HepG2 (cell line): ENCODE data around the gene MAN1A2. TPM values are rescaled to one million over a fixed set of nuclear protein-coding genes. Genes with fewer than 3 reads are reported as not detected.

ENCODE experiments used
- ATAC-seq: fragments of 200-7000 bp; cut with Tn5 transposase; 3 replicates; pipeline ENCODE4 v1.9.1; 2020; ENCODE audit warnings: mild to moderate bottlenecking, moderate library complexity
- BruUV-seq: library from RNA; stranded (reverse); fragments of 400-500 nt; replicated peaks from 2 replicates; lab custom pipeline; 2021; lab: Mats Ljungman, UMichigan
- CTCF ChIA-PET: fragments of 300-600 bp; formaldehyde crosslinking; extraction: SDS; loops from one replicate; lab custom pipeline; 2021; ENCODE audit warnings: low total read pairs, inconsistent platforms, low intra/inter-chr PET ratio; lab: Yijun Ruan, JAX
- POLR2A ChIA-PET: fragments of 350-600 bp; sonication (Branson Sonifier 250); formaldehyde crosslinking; loops from one replicate; lab custom pipeline; 2020; ENCODE audit warnings: antibody characterized with exemption, inconsistent platforms; lab: Yijun Ruan, JAX
- DNase-seq: peaks from one replicate; pipeline ENCODE4 v3.0.0-alpha.2; 2015; ENCODE audit warnings: low spot score
- FAIRE-seq: peaks from 3 replicates; lab custom pipeline; 2011; peaks lifted over from hg19 to GRCh38; lab: Jason Lieb, UNC
- H2AFZ ChIP-seq: one replicate; pipeline ENCODE4 v1.6.1; 2011; ENCODE audit warnings: low read length, inconsistent platforms
- H3K27ac ChIP-seq: fragments of 300-600 bp; 3 replicates; pipeline ENCODE4 v1.8.0; 2011; ENCODE audit warnings: mixed run types, mild to moderate bottlenecking, mixed read lengths, low read length, inconsistent platforms; ENCODE audit not compliant: insufficient read depth; ENCODE audit errors: extremely low read length
- H3K27me3 ChIP-seq, 2 experiments: fragments of 200-600 bp in 1 of 2; 2 replicates in 1 of 2; 3 replicates in 1 of 2; pipeline versions ENCODE4 v1.6.0 to v1.8.0; 2011; ENCODE audit warnings: low read length in 2 of 2, mild to moderate bottlenecking in 2 of 2, moderate library complexity in 2 of 2, inconsistent platforms in 1 of 2; ENCODE audit not compliant: insufficient read depth in 2 of 2, control insufficient read depth in 1 of 2
- H3K36me3 ChIP-seq, 2 experiments: fragments of 200-600 bp in 1 of 2; replicated peaks in 1 of 2; 2 replicates in 1 of 2; 3 replicates in 1 of 2; pipeline versions ENCODE4 v1.5.1 to v1.8.0; 2011; ENCODE audit warnings: low read length in 2 of 2, inconsistent platforms in 1 of 2; ENCODE audit not compliant: insufficient read depth in 2 of 2, control insufficient read depth in 1 of 2
- H3K4me1 ChIP-seq: 2 replicates; pipeline ENCODE4 v1.5.1; 2012; ENCODE audit warnings: low read length, inconsistent platforms; ENCODE audit not compliant: insufficient read depth
- H3K4me2 ChIP-seq: 2 replicates; pipeline ENCODE4 v1.6.0; 2011; ENCODE audit warnings: low read depth, low read length, inconsistent platforms
- H3K4me3 ChIP-seq, 3 experiments: fragments of 200-600 bp in 1 of 3; sonication (generic), shearing (Covaris generic) in 1 of 3; replicated peaks in 1 of 3; 2 replicates each; pipeline ENCODE4 v1.5.1; 2011 to 2016; ENCODE audit warnings: low read length in 3 of 3, inconsistent platforms in 2 of 3, low read depth in 2 of 3, mild to moderate bottlenecking in 2 of 3, control low read depth in 1 of 3, mixed read lengths in 1 of 3; ENCODE audit not compliant: insufficient read depth in 1 of 3
- H3K79me2 ChIP-seq: one replicate; pipeline ENCODE4 v1.6.1; 2011; ENCODE audit warnings: low read length, inconsistent platforms; ENCODE audit not compliant: insufficient read depth
- H3K9ac ChIP-seq: 2 replicates; pipeline ENCODE4 v1.6.0; 2011; ENCODE audit warnings: mild to moderate bottlenecking, low read depth, low read length, inconsistent platforms; ENCODE audit not compliant: insufficient read depth
- H3K9me3 ChIP-seq: 2 replicates; pipeline ENCODE4 v1.5.1; 2012; ENCODE audit warnings: mild to moderate bottlenecking, low read length
- H4K20me1 ChIP-seq: 2 replicates; pipeline ENCODE4 v1.6.0; 2011; ENCODE audit warnings: inconsistent platforms, mild to moderate bottlenecking, low read length, moderate library complexity; ENCODE audit not compliant: insufficient read depth
- FLYWCH1 ChIP-seq: sonication (generic); formaldehyde crosslinking; IDR thresholded peaks from 2 replicates; pipeline ENCODE4 v1.8.1; 2023; ENCODE audit warnings: mild to moderate bottlenecking, missing genetic modification reagents
- GPN1 ChIP-seq: sonication (generic); formaldehyde crosslinking; IDR thresholded peaks from 2 replicates; pipeline ENCODE4 v1.5.1; 2020; ENCODE audit warnings: missing genetic modification reagents, borderline replicate concordance
- NFIC ChIP-seq: IDR thresholded peaks from 2 replicates; pipeline ENCODE4 v1.6.1; 2012; ENCODE audit warnings: mild to moderate bottlenecking, low read length, inconsistent platforms
- NFKB2 ChIP-seq: sonication (generic); formaldehyde crosslinking; IDR thresholded peaks from 2 replicates; pipeline ENCODE4 v1.4.0; 2020; ENCODE audit warnings: missing genetic modification reagents, borderline replicate concordance
- POGZ ChIP-seq: sonication (generic); formaldehyde crosslinking; IDR thresholded peaks from 2 replicates; pipeline ENCODE4 v1.4.0; 2020; ENCODE audit warnings: mild to moderate bottlenecking, missing genetic modification reagents
- POLR2AphosphoS2 ChIP-seq: IDR thresholded peaks from 2 replicates; pipeline ENCODE4 v1.6.1; 2011; ENCODE audit warnings: low read depth, low read length, improper control_type of control experiment
- SCMH1 ChIP-seq: sonication (generic); formaldehyde crosslinking; IDR thresholded peaks from 2 replicates; pipeline ENCODE4 v1.9.0; 2021; ENCODE audit warnings: missing genetic modification reagents, mild to moderate bottlenecking, borderline replicate concordance
- SMAD9 ChIP-seq: sonication (generic); formaldehyde crosslinking; IDR thresholded peaks from 2 replicates; pipeline ENCODE4 v1.5.1; 2020; ENCODE audit warnings: mild to moderate bottlenecking, missing genetic modification reagents
- SMYD3 ChIP-seq: sonication (generic); formaldehyde crosslinking; IDR thresholded peaks from 2 replicates; pipeline ENCODE4 v1.8.1; 2023; ENCODE audit warnings: mild to moderate bottlenecking, missing genetic modification reagents
- SP5 ChIP-seq: IDR thresholded peaks from 2 replicates; pipeline ENCODE4 v1.6.1; 2016; ENCODE audit warnings: low read depth, borderline replicate concordance
- ZNF354B ChIP-seq: sonication (generic); formaldehyde crosslinking; IDR thresholded peaks from 2 replicates; pipeline ENCODE4 v1.8.0; 2022; ENCODE audit warnings: mild to moderate bottlenecking, missing genetic modification reagents
- ZNF557 ChIP-seq: sonication (generic); formaldehyde crosslinking; IDR thresholded peaks from 2 replicates; pipeline ENCODE4 v1.4.0; 2020; ENCODE audit warnings: missing genetic modification reagents
- ZSCAN21 ChIP-seq: sonication (generic); formaldehyde crosslinking; IDR thresholded peaks from 2 replicates; pipeline ENCODE4 v1.8.0; 2022; ENCODE audit warnings: mild to moderate bottlenecking, missing genetic modification reagents, moderate library complexity, borderline replicate concordance
- WGBS: methylation state at CpG from one replicate; pipeline ENCODE4 v1.1.6; 2017; ENCODE audit warnings: low lambda C conversion rate; 5-methylcytosine and 5-hydroxymethylcytosine counted together
- in situ Hi-C: cut with HindIII; loops from 2 replicates; pipeline ENCODE4 v1.10.0; 2017; ENCODE audit warnings: low pct_unique_long_range_greater_than_20kb; ENCODE audit not compliant: extremely low pct_ligation_motif_present
- intact Hi-C: fragments of 100-400 bp; cut with micrococcal nuclease; formaldehyde crosslinking; loops from one replicate; pipeline ENCODE4 v1.10.0; 2022; ENCODE audit not compliant: unreplicated experiment
- polyA plus RNA-seq, 8 experiments: library from polyadenylated mRNA; depleted of rRNA in 3 of 8; stranded (reverse) in 7 of 8; unstranded in 1 of 8; fragments of >200 nt; fragmentation: Illumina TruSeq in 4 of 8; extraction: Trizol in 4 of 8; gene quantifications; 2 replicates each; pipeline versions ENCODE4 v1.2.1 to v1.2.3, GENCODE V29; 2011 to 2016; ENCODE audit warnings: low read depth in 4 of 8, missing spikeins in 1 of 8, mixed read lengths in 1 of 8; ENCODE audit not compliant: insufficient read depth in 1 of 8
- total RNA-seq, 5 experiments: library from RNA; depleted of rRNA; stranded (reverse); fragments of >200 nt; fragmentation: Illumina TruSeq; extraction: Trizol; gene quantifications; 2 replicates each; pipeline ENCODE4 v1.2.3, GENCODE V29; 2016; ENCODE audit warnings: low read depth in 1 of 5
- TF ChIP-seq, protein P1 (sequence below): IDR thresholded peaks from 2 replicates; pipeline ENCODE4 v1.6.1; 2016; ENCODE audit warnings: missing compliant biosample characterization, missing genetic modification reagents, borderline replicate concordance

MAN1A2 gene
- total and polyA plus RNA-seq, 2 of the 13 experiments (the other 11 are each of a cell fraction or from before 2014, with no cell fraction given), result 8.0 to 19.9 TPM

DNA sequence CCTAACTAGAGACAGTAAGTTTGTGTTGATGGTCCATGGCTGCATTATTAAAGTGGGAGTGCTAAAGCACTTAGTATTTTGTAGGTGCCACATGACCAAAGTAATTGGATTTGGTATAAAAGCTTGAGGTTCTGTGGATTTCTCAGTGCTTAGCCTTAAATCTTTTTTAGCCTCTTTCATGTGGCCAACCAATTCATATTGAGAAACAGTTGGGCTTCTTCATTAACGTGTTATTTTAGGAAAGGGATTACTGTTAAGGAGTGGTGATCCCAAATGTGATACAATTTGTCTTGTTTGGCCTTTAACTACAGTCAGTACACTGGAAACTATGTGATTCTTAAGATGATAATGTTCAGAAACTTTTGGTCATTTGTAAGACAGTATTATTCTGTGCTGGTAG lies 25.5 kb downstream of the MAN1A2 start:
- Histone ChIP-seq H4K20me1 (peaks cover 3% of the 10 kb centered on the region; the same call in 1 of the 2 replicates), H3K4me3 (no peak overlapping the region), H3K27ac (no peak overlapping the region), H3K36me3 (no peaks in the 10 kb centered on the region), H3K4me2 (no peak overlapping the region), H3K27me3 (no peaks in the 10 kb centered on the region), H3K79me2 (peaks cover 16% of the 10 kb centered on the region), H2AFZ (no peak overlapping the region), H3K9ac (no peak overlapping the region), H3K9me3 (no peaks in the 10 kb centered on the region), H3K4me1 (no peaks in the 10 kb centered on the region)
- POLR2A ChIA-PET, result no interaction called here
- DNase-seq (no peak), FAIRE-seq (no peak), ATAC-seq (no peak)
- WGBS, result 87% methylated on average over 1 of the region's 1 CpG
- intact Hi-C loops (no loop called here), in situ Hi-C loops (no loop called here)
- CTCF ChIA-PET, result no interaction called here
- BruUV-seq, result no TSS peak
- TF ChIP-seq FLYWCH1 (no peak), ZNF557 (CRISPR knock-in tag) (no peak), ZNF354B (CRISPR knock-in tag) (no peak), POGZ (CRISPR knock-in tag) (no peak), GPN1 (CRISPR knock-in tag) (no peak), SCMH1 (CRISPR knock-in tag) (no peak), SMAD9 (CRISPR knock-in tag) (no peak), NFKB2 (CRISPR knock-in tag) (no peak), SMYD3 (CRISPR knock-in tag) (no peak), POLR2AphosphoS2 (no peak), NFIC (no peak), SP5 (no peak), ZSCAN21 (CRISPR knock-in tag) (no peak)
- TF ChIP-seq, protein P1, sequence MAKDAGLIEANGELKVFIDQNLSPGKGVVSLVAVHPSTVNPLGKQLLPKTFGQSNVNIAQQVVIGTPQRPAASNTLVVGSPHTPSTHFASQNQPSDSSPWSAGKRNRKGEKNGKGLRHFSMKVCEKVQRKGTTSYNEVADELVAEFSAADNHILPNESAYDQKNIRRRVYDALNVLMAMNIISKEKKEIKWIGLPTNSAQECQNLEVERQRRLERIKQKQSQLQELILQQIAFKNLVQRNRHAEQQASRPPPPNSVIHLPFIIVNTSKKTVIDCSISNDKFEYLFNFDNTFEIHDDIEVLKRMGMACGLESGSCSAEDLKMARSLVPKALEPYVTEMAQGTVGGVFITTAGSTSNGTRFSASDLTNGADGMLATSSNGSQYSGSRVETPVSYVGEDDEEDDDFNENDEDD (CRISPR knock-in tag), result no peak
- TF ChIP-seq, all 625 proteins: peak for 0
